ENCODE data around the gene MNT.

Gene MNT

GRCh38 chr17:2357237-2357636 is 43.6 kb downstream of the MNT start:
- no peak overlapping the region for H3K4me3 ChIP-seq (ENCODE audit: low read length)
- no peak overlapping the region for H4K8ac ChIP-seq (ENCODE audit: low read depth, low read length)
- H2AK5ac ChIP-seq (ENCODE audit: low read length): no peak overlapping the region
- H3K4ac ChIP-seq (ENCODE audit: low read depth, low read length): no peak overlapping the region
- no peak overlapping the region for H3K27ac ChIP-seq (ENCODE audit: low read depth, low read length)
- H2BK15ac ChIP-seq (replicated peaks; ENCODE audit: low read depth): no peak overlapping the region
- no peaks in the 10 kb centered on the region for H3K36me3 ChIP-seq (ENCODE audit: control insufficient read depth, insufficient read depth, low read length)
- no peak overlapping the region for H3K56ac ChIP-seq (ENCODE audit: low read length)
- DNase-seq: no peak
- H3K79me1 ChIP-seq (ENCODE audit: low read length): no peaks in the 10 kb centered on the region
- H2BK5ac ChIP-seq (ENCODE audit: low read length): no peak overlapping the region
- no CpG with 5 or more reads among the region's 4 CpGs for WGBS (ENCODE audit: extremely low coverage, insufficient coverage, low lambda C conversion rate)
- no peak overlapping the region for H3K18ac ChIP-seq (ENCODE audit: low read length)
- H3K27me3 ChIP-seq (ENCODE audit: insufficient read depth, low read length, poor library complexity): no peaks in the 10 kb centered on the region
- no peak overlapping the region for H3K4me2 ChIP-seq (ENCODE audit: low read length)
- H3K4me1 ChIP-seq (ENCODE audit: control insufficient read depth, low read depth, low read length): no peaks in the 10 kb centered on the region
- H4K5ac ChIP-seq (ENCODE audit: low read length): no peak overlapping the region
- no peak overlapping the region for H3K23ac ChIP-seq (ENCODE audit: low read length)
- H3K9ac ChIP-seq (ENCODE audit: low read length): no peak overlapping the region
- H3K79me2 ChIP-seq (ENCODE audit: control insufficient read depth, insufficient read depth, low read length): no peaks in the 10 kb centered on the region
- no peak overlapping the region for H2BK120ac ChIP-seq (ENCODE audit: low read depth, low read length)

GRCh38 chr17:2354311-2354710 is 46.5 kb downstream of the MNT start:
- WGBS (ENCODE audit: extremely low coverage, insufficient coverage, low lambda C conversion rate): no CpG with 5 or more reads among the region's 8 CpGs
- Histone ChIP-seq H3K27ac (ENCODE audit: low read depth, low read length) (no peak overlapping the region), H3K4ac (ENCODE audit: low read depth, low read length) (no peak overlapping the region), H2BK120ac (ENCODE audit: low read depth, low read length) (no peak overlapping the region), H3K4me2 (ENCODE audit: low read length) (no peak overlapping the region), H2AK5ac (ENCODE audit: low read length) (no peak overlapping the region), H2BK5ac (ENCODE audit: low read length) (no peak overlapping the region), H3K4me1 (ENCODE audit: control insufficient read depth, low read depth, low read length) (no peaks in the 10 kb centered on the region), H2BK15ac (replicated peaks; ENCODE audit: low read depth) (no peak overlapping the region), H3K56ac (ENCODE audit: low read length) (no peak overlapping the region), H3K36me3 (ENCODE audit: control insufficient read depth, insufficient read depth, low read length) (no peaks in the 10 kb centered on the region), H3K79me2 (ENCODE audit: control insufficient read depth, insufficient read depth, low read length) (no peaks in the 10 kb centered on the region), H3K4me3 (ENCODE audit: low read length) (no peak overlapping the region), H4K5ac (ENCODE audit: low read length) (no peak overlapping the region), H3K9ac (ENCODE audit: low read length) (no peak overlapping the region), H3K79me1 (ENCODE audit: low read length) (no peaks in the 10 kb centered on the region), H3K23ac (ENCODE audit: low read length) (no peak overlapping the region), H3K18ac (ENCODE audit: low read length) (no peak overlapping the region), H4K8ac (ENCODE audit: low read depth, low read length) (no peak overlapping the region), H3K27me3 (ENCODE audit: insufficient read depth, low read length, poor library complexity) (no peaks in the 10 kb centered on the region)
- DNase-seq: no peak

GRCh38 chr17:2351269-2351668 is 49.6 kb downstream of the MNT start:
- Histone ChIP-seq H2BK15ac (replicated peaks; ENCODE audit: low read depth) (no peak overlapping the region), H3K4me1 (ENCODE audit: control insufficient read depth, low read depth, low read length) (no peaks in the 10 kb centered on the region), H4K5ac (ENCODE audit: low read length) (no peak overlapping the region), H3K4me2 (ENCODE audit: low read length) (no peak overlapping the region), H3K9ac (ENCODE audit: low read length) (no peak overlapping the region), H3K23ac (ENCODE audit: low read length) (peak overlapping the region; percentile 45), H3K79me2 (ENCODE audit: control insufficient read depth, insufficient read depth, low read length) (no peaks in the 10 kb centered on the region), H4K8ac (ENCODE audit: low read depth, low read length) (no peak overlapping the region), H2BK5ac (ENCODE audit: low read length) (no peak overlapping the region), H2BK120ac (ENCODE audit: low read depth, low read length) (no peak overlapping the region), H3K27ac (ENCODE audit: low read depth, low read length) (no peak overlapping the region), H2AK5ac (ENCODE audit: low read length) (no peak overlapping the region), H3K4ac (ENCODE audit: low read depth, low read length) (no peak overlapping the region), H3K4me3 (ENCODE audit: low read length) (no peak overlapping the region), H3K56ac (ENCODE audit: low read length) (no peak overlapping the region), H3K36me3 (ENCODE audit: control insufficient read depth, insufficient read depth, low read length) (no peaks in the 10 kb centered on the region), H3K79me1 (ENCODE audit: low read length) (no peaks in the 10 kb centered on the region), H3K27me3 (ENCODE audit: insufficient read depth, low read length, poor library complexity) (no peaks in the 10 kb centered on the region), H3K18ac (ENCODE audit: low read length) (no peak overlapping the region)
- no peak for DNase-seq
- no CpG with 5 or more reads among the region's 6 CpGs for whole genome bisulfite sequencing (ENCODE audit: extremely low coverage, insufficient coverage, low lambda C conversion rate)

GRCh38 chr17:2347805-2348685 is 52.8 kb downstream of the MNT start:
- H3K79me2 ChIP-seq (ENCODE audit: control insufficient read depth, insufficient read depth, low read length): no peaks in the 10 kb centered on the region
- no peak overlapping the region for H3K23ac ChIP-seq (ENCODE audit: low read length)
- H3K56ac ChIP-seq (ENCODE audit: low read length): peak overlapping the region; percentile 45
- H3K36me3 ChIP-seq (ENCODE audit: control insufficient read depth, insufficient read depth, low read length): no peaks in the 10 kb centered on the region
- no peaks in the 10 kb centered on the region for H3K27me3 ChIP-seq (ENCODE audit: insufficient read depth, low read length, poor library complexity)
- H3K79me1 ChIP-seq (ENCODE audit: low read length): no peaks in the 10 kb centered on the region
- H3K4me3 ChIP-seq (ENCODE audit: low read length): no peak overlapping the region
- no peak overlapping the region for H2BK120ac ChIP-seq (ENCODE audit: low read depth, low read length)
- H3K4ac ChIP-seq (ENCODE audit: low read depth, low read length): no peak overlapping the region
- peak overlapping the region; percentile 9 for H3K4me2 ChIP-seq (ENCODE audit: low read length)
- no peak overlapping the region for H4K8ac ChIP-seq (ENCODE audit: low read depth, low read length)
- no peak overlapping the region for H4K5ac ChIP-seq (ENCODE audit: low read length)
- H3K27ac ChIP-seq (ENCODE audit: low read depth, low read length): peak overlapping the region; percentile 68
- DNase-seq: peak; percentile 99
- H2BK15ac ChIP-seq (replicated peaks; ENCODE audit: low read depth): no peak overlapping the region
- H3K18ac ChIP-seq (ENCODE audit: low read length): no peak overlapping the region
- H2BK5ac ChIP-seq (ENCODE audit: low read length): no peak overlapping the region
- no peak overlapping the region for H2AK5ac ChIP-seq (ENCODE audit: low read length)
- H3K9ac ChIP-seq (ENCODE audit: low read length): peak overlapping the region; percentile 34
- WGBS (ENCODE audit: extremely low coverage, insufficient coverage, low lambda C conversion rate): no CpG with 5 or more reads among the region's 11 CpGs
- H3K4me1 ChIP-seq (ENCODE audit: control insufficient read depth, low read depth, low read length): no peaks in the 10 kb centered on the region

GRCh38 chr17:2346475-2346874 is 54.4 kb downstream of the MNT start:
- no peak overlapping the region for H2BK120ac ChIP-seq (ENCODE audit: low read depth, low read length)
- H3K4me3 ChIP-seq (ENCODE audit: low read length): no peak overlapping the region
- H3K23ac ChIP-seq (ENCODE audit: low read length): no peak overlapping the region
- H3K4me2 ChIP-seq (ENCODE audit: low read length): no peak overlapping the region
- H2BK15ac ChIP-seq (replicated peaks; ENCODE audit: low read depth): no peak overlapping the region
- H3K56ac ChIP-seq (ENCODE audit: low read length): no peak overlapping the region
- no peak overlapping the region for H3K9ac ChIP-seq (ENCODE audit: low read length)
- H3K36me3 ChIP-seq (ENCODE audit: control insufficient read depth, insufficient read depth, low read length): no peaks in the 10 kb centered on the region
- no peak for DNase-seq
- no CpG with 5 or more reads among the region's 8 CpGs for WGBS (ENCODE audit: extremely low coverage, insufficient coverage, low lambda C conversion rate)
- no peak overlapping the region for H3K27ac ChIP-seq (ENCODE audit: low read depth, low read length)
- no peak overlapping the region for H2AK5ac ChIP-seq (ENCODE audit: low read length)
- no peaks in the 10 kb centered on the region for H3K27me3 ChIP-seq (ENCODE audit: insufficient read depth, low read length, poor library complexity)
- H3K79me2 ChIP-seq (ENCODE audit: control insufficient read depth, insufficient read depth, low read length): no peaks in the 10 kb centered on the region
- no peak overlapping the region for H4K8ac ChIP-seq (ENCODE audit: low read depth, low read length)
- H3K4me1 ChIP-seq (ENCODE audit: control insufficient read depth, low read depth, low read length): no peaks in the 10 kb centered on the region
- H3K79me1 ChIP-seq (ENCODE audit: low read length): no peaks in the 10 kb centered on the region
- H4K5ac ChIP-seq (ENCODE audit: low read length): no peak overlapping the region
- H3K18ac ChIP-seq (ENCODE audit: low read length): no peak overlapping the region
- no peak overlapping the region for H2BK5ac ChIP-seq (ENCODE audit: low read length)
- no peak overlapping the region for H3K4ac ChIP-seq (ENCODE audit: low read depth, low read length)

- DNase-seq: no peak
- no peak overlapping the region for H2BK120ac ChIP-seq (ENCODE audit: low read depth, low read length)
- no peak overlapping the region for H4K8ac ChIP-seq (ENCODE audit: low read depth, low read length)
- H3K18ac ChIP-seq (ENCODE audit: low read length): no peak overlapping the region
- no peak overlapping the region for H4K5ac ChIP-seq (ENCODE audit: low read length)
- no peak overlapping the region for H3K23ac ChIP-seq (ENCODE audit: low read length)
- H3K79me1 ChIP-seq (ENCODE audit: low read length): no peaks in the 10 kb centered on the region
- H2BK15ac ChIP-seq (replicated peaks; ENCODE audit: low read depth): no peak overlapping the region
- H2AK5ac ChIP-seq (ENCODE audit: low read length): no peak overlapping the region
- no peaks in the 10 kb centered on the region for H3K79me2 ChIP-seq (ENCODE audit: control insufficient read depth, insufficient read depth, low read length)
- H3K4ac ChIP-seq (ENCODE audit: low read depth, low read length): no peak overlapping the region
- no peak overlapping the region for H3K56ac ChIP-seq (ENCODE audit: low read length)
- H3K27ac ChIP-seq (ENCODE audit: low read depth, low read length): no peak overlapping the region
- no peak overlapping the region for H3K4me2 ChIP-seq (ENCODE audit: low read length)
- H3K4me3 ChIP-seq (ENCODE audit: low read length): no peak overlapping the region
- no CpG with 5 or more reads among the region's 10 CpGs for WGBS (ENCODE audit: extremely low coverage, insufficient coverage, low lambda C conversion rate)
- H3K9ac ChIP-seq (ENCODE audit: low read length): no peak overlapping the region
- no peak overlapping the region for H2BK5ac ChIP-seq (ENCODE audit: low read length)
- no peaks in the 10 kb centered on the region for H3K27me3 ChIP-seq (ENCODE audit: insufficient read depth, low read length, poor library complexity)
- no peaks in the 10 kb centered on the region for H3K4me1 ChIP-seq (ENCODE audit: control insufficient read depth, low read depth, low read length)
- H3K36me3 ChIP-seq (ENCODE audit: control insufficient read depth, insufficient read depth, low read length): no peaks in the 10 kb centered on the region
Observed at GRCh38 chr17:2344528-2344927, 56.3 kb downstream of the MNT start.
